SK-N-SH (cell line): ENCODE measurements around the gene NPC2. TPM values are rescaled to one million over a fixed set of nuclear protein-coding genes. Genes with fewer than 3 reads are reported as not detected.

ENCODE experiments used
- CTCF ChIA-PET: fragments of 300-600, 350-600 bp; formaldehyde crosslinking; extraction: SDS; loops from one replicate; lab custom pipeline; 2021; lab: Yijun Ruan, JAX
- POLR2A ChIA-PET: fragments of 350-600 bp; sonication (Branson Sonifier 250); formaldehyde crosslinking; extraction: SDS; loops from one replicate; lab custom pipeline; 2020; ENCODE audit warnings: antibody characterized with exemption, inconsistent platforms; lab: Yijun Ruan, JAX
- DNase-seq: peaks from one replicate; pipeline ENCODE4 v3.0.0; 2012
- H2AFZ ChIP-seq: fragments of 200-600 bp; sonication (generic); 2 replicates; pipeline ENCODE4 v1.8.1; 2016; ENCODE audit warnings: antibody characterized with exemption, mild to moderate bottlenecking, low read depth
- H3F3A ChIP-seq: fragments of 200-600 bp; sonication (generic); replicated peaks from 2 replicates; pipeline ENCODE3; 2016; ENCODE audit warnings: antibody characterized with exemption, mild to moderate bottlenecking; ENCODE audit not compliant: insufficient read depth
- H3K27ac ChIP-seq, 2 experiments: fragments of 200-500 bp in 1 of 2; fragments of 200-600 bp in 1 of 2; sonication (Bioruptor generic) in 1 of 2; sonication (generic), shearing (Covaris generic) in 1 of 2; 2 replicates each; pipeline versions ENCODE4 v1.5.1 to v1.6.1; 2014 to 2016; ENCODE audit warnings: low read depth in 2 of 2, inconsistent platforms in 1 of 2, low read length in 1 of 2, mild to moderate bottlenecking in 1 of 2, mixed read lengths in 1 of 2
- H3K27me3 ChIP-seq: fragments of 200-600 bp; sonication (generic), shearing (Covaris generic); 2 replicates; pipeline ENCODE4 v1.6.1; 2016; ENCODE audit warnings: mixed run types; ENCODE audit not compliant: insufficient read depth
- H3K36me3 ChIP-seq, 2 experiments: fragments of 200-500 bp in 1 of 2; fragments of 200-600 bp in 1 of 2; sonication (Bioruptor generic) in 1 of 2; sonication (generic) in 1 of 2; replicated peaks in 1 of 2; 2 replicates each; pipeline versions ENCODE3 to v1.5.1; 2014 to 2016; ENCODE audit warnings: low read length in 1 of 2, mild to moderate bottlenecking in 1 of 2; ENCODE audit not compliant: insufficient read depth in 2 of 2, control insufficient read depth in 1 of 2
- H3K4me1 ChIP-seq, 2 experiments: fragments of 200-500 bp in 1 of 2; fragments of 200-600 bp in 1 of 2; sonication (Bioruptor generic) in 1 of 2; sonication (generic), shearing (Covaris generic) in 1 of 2; 2 replicates each; pipeline versions ENCODE4 v1.5.1 to v1.6.1; 2014 to 2016; ENCODE audit warnings: low read depth in 1 of 2, low read length in 1 of 2, mixed run types in 1 of 2; ENCODE audit not compliant: insufficient read depth in 2 of 2, control insufficient read depth in 1 of 2
- H3K4me2 ChIP-seq: fragments of 200-600 bp; sonication (generic), shearing (Covaris generic); 2 replicates; pipeline ENCODE4 v1.6.1; 2017; ENCODE audit warnings: mixed run types
- H3K4me3 ChIP-seq, 2 experiments: fragments of 200-500 bp in 1 of 2; fragments of 200-600 bp in 1 of 2; sonication (Bioruptor generic) in 1 of 2; sonication (generic), shearing (Covaris generic) in 1 of 2; 2 replicates each; pipeline versions ENCODE4 v1.5.1 to v1.8.1; 2014 to 2016; ENCODE audit warnings: low read depth in 2 of 2, inconsistent platforms in 1 of 2, low read length in 1 of 2, mild to moderate bottlenecking in 1 of 2, mixed read lengths in 1 of 2, moderate library complexity in 1 of 2
- H3K79me2 ChIP-seq: fragments of 200-600 bp; sonication (generic); 2 replicates; pipeline ENCODE4 v1.8.1; 2017; ENCODE audit warnings: mild to moderate bottlenecking; ENCODE audit not compliant: insufficient read depth
- H3K9ac ChIP-seq: fragments of 200-600 bp; sonication (generic); 2 replicates; pipeline ENCODE4 v1.6.1; 2017; ENCODE audit warnings: mixed run types
- H3K9me2 ChIP-seq: fragments of 200-600 bp; sonication (generic); 2 replicates; pipeline ENCODE4 v1.6.1; 2017; ENCODE audit warnings: mixed run types
- H3K9me3 ChIP-seq: fragments of 200-600 bp; sonication (generic); 2 replicates; pipeline ENCODE4 v1.6.1; 2017; ENCODE audit warnings: mixed run types, mild to moderate bottlenecking, moderate library complexity
- H4K20me1 ChIP-seq: fragments of 200-600 bp; sonication (generic); 2 replicates; pipeline ENCODE4 v1.6.1; 2017; ENCODE audit warnings: mild to moderate bottlenecking, mixed run types; ENCODE audit not compliant: insufficient read depth
- CHD2 ChIP-seq: fragments of 150-350 bp; IDR thresholded peaks from 2 replicates; pipeline ENCODE4 v1.6.1; 2018; ENCODE audit warnings: low read length; ENCODE audit not compliant: partially characterized antibody
- ELF1 ChIP-seq: IDR thresholded peaks from 2 replicates; pipeline ENCODE4 v1.4.0; 2012
- EP300 ChIP-seq, 2 experiments: IDR thresholded peaks; 2 replicates each; pipeline versions ENCODE4 v1.4.0 to v1.6.1; 2012; ENCODE audit warnings: borderline replicate concordance in 1 of 2, low read depth in 1 of 2, low read length in 1 of 2
- EZH2phosphoT487 ChIP-seq: fragments of 200-600 bp; sonication (generic); IDR thresholded peaks from 2 replicates; pipeline ENCODE4 v1.6.1; 2017; ENCODE audit warnings: low read depth, mixed run types, mild to moderate bottlenecking, antibody characterized with exemption, moderate library complexity, borderline replicate concordance
- FOXJ3 ChIP-seq: sonication (generic); formaldehyde crosslinking; IDR thresholded peaks from 2 replicates; pipeline ENCODE4 v1.5.1; 2020; ENCODE audit warnings: mild to moderate bottlenecking, missing genetic modification reagents
- GATA2 ChIP-seq: sonication (generic); formaldehyde crosslinking; IDR thresholded peaks from 2 replicates; pipeline ENCODE4 v1.5.0; 2020; ENCODE audit warnings: mild to moderate bottlenecking, missing genetic modification reagents
- JUND ChIP-seq: IDR thresholded peaks from 2 replicates; pipeline ENCODE4 v1.4.0; 2012
- MXI1 ChIP-seq: IDR thresholded peaks from 2 replicates; pipeline ENCODE4 v1.6.1; 2012; ENCODE audit warnings: mild to moderate bottlenecking, low read depth, low read length, improper control_type of control experiment
- NRF1 ChIP-seq: IDR thresholded peaks from 2 replicates; pipeline ENCODE4 v1.6.1; 2012; ENCODE audit warnings: low read depth, mild to moderate bottlenecking, low read length
- PBX3 ChIP-seq: IDR thresholded peaks from 2 replicates; pipeline ENCODE4; 2012
- POLR2AphosphoS5 ChIP-seq: IDR thresholded peaks from 2 replicates; pipeline ENCODE4 v1.6.1; 2012; ENCODE audit warnings: low read depth, low read length
- RAD21 ChIP-seq: IDR thresholded peaks from 2 replicates; pipeline ENCODE4 v1.6.1; 2012; ENCODE audit warnings: mild to moderate bottlenecking, low read length
- RCOR1 ChIP-seq: fragments of 150-350 bp; IDR thresholded peaks from 2 replicates; pipeline ENCODE4 v1.6.1; 2017; ENCODE audit warnings: antibody characterized with exemption, low read length
- RXRA ChIP-seq: IDR thresholded peaks from 2 replicates; pipeline ENCODE4 v1.4.0; 2012; ENCODE audit warnings: low read depth, mild to moderate bottlenecking, borderline replicate concordance
- SIN3A ChIP-seq: IDR thresholded peaks from 2 replicates; pipeline ENCODE4 v1.6.1; 2012; ENCODE audit warnings: low read depth, mild to moderate bottlenecking, low read length, moderate library complexity, borderline replicate concordance
- TCF12 ChIP-seq: IDR thresholded peaks from 2 replicates; pipeline ENCODE4 v1.4.0; 2012
- TEAD4 ChIP-seq: IDR thresholded peaks from 2 replicates; pipeline ENCODE4 v1.4.0; 2012; ENCODE audit warnings: mild to moderate bottlenecking, borderline replicate concordance; ENCODE audit not compliant: insufficient read depth
- WGBS: methylation state at CpG from one replicate; pipeline ENCODE4 v1.1.6; 2017; ENCODE audit warnings: low lambda C conversion rate; 5-methylcytosine and 5-hydroxymethylcytosine counted together
- polyA plus RNA-seq, 3 experiments: library from polyadenylated mRNA; depleted of rRNA; stranded (reverse); fragments of >200 nt; gene quantifications; 2 replicates each; pipeline ENCODE4 v1.2.3, GENCODE V29; 2012
- TF ChIP-seq, protein P1 (sequence below): fragments of 150-350 bp; IDR thresholded peaks from 2 replicates; pipeline ENCODE4 v1.6.1; 2017; ENCODE audit warnings: antibody characterized with exemption, low read length, low read depth, borderline replicate concordance
- TF ChIP-seq, protein P2 (sequence below): IDR thresholded peaks from 2 replicates; pipeline ENCODE4 v1.4.0; 2012; ENCODE audit warnings: low read depth, borderline replicate concordance

The NPC2 gene
- polyA plus RNA-seq, 1 of the 3 experiments (the other 2 are of a cell fraction) = 522 TPM

DNA sequence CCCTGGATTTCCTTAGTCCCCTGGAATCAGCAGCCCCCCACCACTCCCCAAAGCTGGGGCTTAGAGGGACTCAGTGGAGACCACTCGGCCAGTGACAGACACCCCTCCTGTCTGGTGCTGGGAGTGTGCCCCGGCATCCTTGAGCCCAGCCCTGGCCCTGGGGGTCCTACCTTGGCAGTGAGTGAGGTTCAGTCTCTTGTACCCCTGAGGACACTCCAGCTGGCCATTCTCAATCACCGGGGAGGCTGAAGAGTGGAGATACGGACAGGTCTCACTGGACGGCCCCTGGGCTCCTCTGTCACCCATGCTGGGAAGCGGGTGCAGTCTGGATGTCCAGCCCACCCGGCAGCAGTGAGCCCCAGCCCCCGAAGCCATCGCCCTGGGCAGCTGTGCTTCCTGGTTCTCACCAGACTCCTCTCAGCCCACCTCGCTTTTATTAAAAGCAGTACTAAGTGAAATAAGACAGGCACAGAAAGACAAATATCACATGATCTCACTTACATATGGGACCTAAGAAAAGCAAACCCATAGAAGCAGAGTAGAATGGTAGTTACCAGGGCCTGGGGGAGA, 42.7 kb upstream of the NPC2 start:
- Histone ChIP-seq H3K27me3 (no peaks in the 10 kb centered on the region), H3K4me3 (no peak overlapping the region; a peak in 1 of 4 replicates), H3K9me2 (no peaks in the 10 kb centered on the region), H4K20me1 (no peaks in the 10 kb centered on the region), H3K4me2 (no peak overlapping the region), H3K27ac (no peak overlapping the region), H3K9ac (no peak overlapping the region), H3K9me3 (no peaks in the 10 kb centered on the region)
- CTCF ChIA-PET = interaction anchor here (0.9 to 2.7 kb wide), 4 partner anchors 11 to 76 kb away, joined by 3 to 10 read pairs (median 4); partner anchors contain the start of gene LTBP2
- POLR2A ChIA-PET = no interaction called here
- peak; percentile 65 for DNase-seq
- TF ChIP-seq POLR2AphosphoS5 (no peak), MXI1 (no peak), ELF1 (no peak), TCF12 (no peak), CHD2 (peak; percentile 9), JUND (no peak), PBX3 (no peak), GATA2 (CRISPR knock-in tag) (peak; percentile 57), EP300 (IDR thresholded peaks at IDR 0.05; ENCODE audit: borderline replicate concordance in 1 of 2, low read depth in 1 of 2, low read length in 1 of 2) (peak in 1 of 2 experiments; percentile 50; a peak in 1 of 4 replicates)
- TF ChIP-seq, protein P1, sequence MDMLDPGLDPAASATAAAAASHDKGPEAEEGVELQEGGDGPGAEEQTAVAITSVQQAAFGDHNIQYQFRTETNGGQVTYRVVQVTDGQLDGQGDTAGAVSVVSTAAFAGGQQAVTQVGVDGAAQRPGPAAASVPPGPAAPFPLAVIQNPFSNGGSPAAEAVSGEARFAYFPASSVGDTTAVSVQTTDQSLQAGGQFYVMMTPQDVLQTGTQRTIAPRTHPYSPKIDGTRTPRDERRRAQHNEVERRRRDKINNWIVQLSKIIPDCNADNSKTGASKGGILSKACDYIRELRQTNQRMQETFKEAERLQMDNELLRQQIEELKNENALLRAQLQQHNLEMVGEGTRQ = no peak
- TF ChIP-seq, all 33 proteins: peak for 3
- Histone ChIP-seq H3K4me1 (peaks cover 0 to 10% of the 10 kb centered on the region in 2 experiments; a peak in 1 of 4 replicates), H3F3A (peaks cover 3% of the 10 kb centered on the region), H2AFZ (no peak overlapping the region), H3K79me2 (no peaks in the 10 kb centered on the region), H3K36me3 (peaks cover 34 to 49% of the 10 kb centered on the region in 2 experiments)
- WGBS = 72% methylated on average over 8 of the region's 10 CpGs

DNA sequence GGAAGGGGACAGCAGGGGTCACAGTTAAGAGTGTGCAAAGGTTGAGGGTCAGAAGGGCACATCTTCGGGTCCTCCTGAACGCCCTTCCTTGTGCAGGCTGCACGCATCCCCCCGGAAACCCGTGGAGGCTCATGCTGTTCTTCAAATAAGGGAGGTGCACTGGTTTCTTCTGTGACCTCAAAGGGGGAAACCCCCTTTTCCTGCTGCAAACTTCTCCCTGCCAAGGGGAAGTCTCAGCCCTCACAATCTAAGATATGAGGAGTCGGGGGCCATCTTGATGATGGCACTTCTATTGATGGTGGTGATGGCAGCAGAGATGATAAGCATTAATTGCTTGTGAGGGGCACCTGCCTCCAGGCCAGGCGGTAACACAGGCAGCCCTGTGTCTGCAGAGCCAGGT, 40.5 kb upstream of the NPC2 start:
- no peaks in the 10 kb centered on the region for H3K9me3 ChIP-seq
- H3K4me2 ChIP-seq = no peak overlapping the region
- ChIA-PET POLR2A (no interaction called here), CTCF (interaction anchor here (1.0 to 2.2 kb wide), 2 partner anchors 13 to 75 kb away, joined by 3 to 7 read pairs; no protein-coding TSS in a partner anchor)
- WGBS = 93% methylated on average over 3 of the region's 7 CpGs
- H3K4me1 ChIP-seq = peaks cover 0 to 10% of the 10 kb centered on the region in 2 experiments; a peak in 1 of 4 replicates
- H3K27ac ChIP-seq = no peak overlapping the region
- no peak overlapping the region for H2AFZ ChIP-seq
- peaks cover 3% of the 10 kb centered on the region for H3F3A ChIP-seq
- H3K4me3 ChIP-seq = no peak overlapping the region
- H3K27me3 ChIP-seq = no peaks in the 10 kb centered on the region
- H3K79me2 ChIP-seq = peaks cover 5% of the 10 kb centered on the region; the same call in 1 of the 2 replicates
- H3K9ac ChIP-seq = no peak overlapping the region
- H4K20me1 ChIP-seq = no peaks in the 10 kb centered on the region
- DNase-seq = no peak
- H3K36me3 ChIP-seq = peaks cover 40 to 46% of the 10 kb centered on the region in 2 experiments
- no peaks in the 10 kb centered on the region for H3K9me2 ChIP-seq
- no peak for TF ChIP-seq TEAD4
- TF ChIP-seq, protein P1 = no peak
- TF ChIP-seq SIN3A = no peak
- TF ChIP-seq RXRA = no peak
- TF ChIP-seq, protein P2, sequence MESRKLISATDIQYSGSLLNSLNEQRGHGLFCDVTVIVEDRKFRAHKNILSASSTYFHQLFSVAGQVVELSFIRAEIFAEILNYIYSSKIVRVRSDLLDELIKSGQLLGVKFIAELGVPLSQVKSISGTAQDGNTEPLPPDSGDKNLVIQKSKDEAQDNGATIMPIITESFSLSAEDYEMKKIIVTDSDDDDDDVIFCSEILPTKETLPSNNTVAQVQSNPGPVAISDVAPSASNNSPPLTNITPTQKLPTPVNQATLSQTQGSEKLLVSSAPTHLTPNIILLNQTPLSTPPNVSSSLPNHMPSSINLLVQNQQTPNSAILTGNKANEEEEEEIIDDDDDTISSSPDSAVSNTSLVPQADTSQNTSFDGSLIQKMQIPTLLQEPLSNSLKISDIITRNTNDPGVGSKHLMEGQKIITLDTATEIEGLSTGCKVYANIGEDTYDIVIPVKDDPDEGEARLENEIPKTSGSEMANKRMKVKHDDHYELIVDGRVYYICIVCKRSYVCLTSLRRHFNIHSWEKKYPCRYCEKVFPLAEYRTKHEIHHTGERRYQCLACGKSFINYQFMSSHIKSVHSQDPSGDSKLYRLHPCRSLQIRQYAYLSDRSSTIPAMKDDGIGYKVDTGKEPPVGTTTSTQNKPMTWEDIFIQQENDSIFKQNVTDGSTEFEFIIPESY = no peak
- TF ChIP-seq FOXJ3 (CRISPR knock-in tag) = no peak
- TF ChIP-seq MXI1 = no peak
- no peak for TF ChIP-seq PBX3
- TF ChIP-seq RAD21 = no peak
- no peak for TF ChIP-seq NRF1
- no peak for TF ChIP-seq EP300 (IDR thresholded peaks at IDR 0.05; ENCODE audit: borderline replicate concordance in 1 of 2, low read depth in 1 of 2, low read length in 1 of 2)
- no peak for TF ChIP-seq CHD2
- TF ChIP-seq RCOR1 = no peak
- no peak for TF ChIP-seq EZH2phosphoT487
